DMS79 (cell line): ENCODE results near the gene SMG6.

Experiments
- DNase-seq: peaks from one replicate; lab custom pipeline; 2025; lab: John Stamatoyannopoulos, UW

The SMG6 gene

GRCh38 chr17:2076087-2076984, 227.2 kb downstream of the SMG6 start:
- DNase-seq, result peak; percentile 66

DNA sequence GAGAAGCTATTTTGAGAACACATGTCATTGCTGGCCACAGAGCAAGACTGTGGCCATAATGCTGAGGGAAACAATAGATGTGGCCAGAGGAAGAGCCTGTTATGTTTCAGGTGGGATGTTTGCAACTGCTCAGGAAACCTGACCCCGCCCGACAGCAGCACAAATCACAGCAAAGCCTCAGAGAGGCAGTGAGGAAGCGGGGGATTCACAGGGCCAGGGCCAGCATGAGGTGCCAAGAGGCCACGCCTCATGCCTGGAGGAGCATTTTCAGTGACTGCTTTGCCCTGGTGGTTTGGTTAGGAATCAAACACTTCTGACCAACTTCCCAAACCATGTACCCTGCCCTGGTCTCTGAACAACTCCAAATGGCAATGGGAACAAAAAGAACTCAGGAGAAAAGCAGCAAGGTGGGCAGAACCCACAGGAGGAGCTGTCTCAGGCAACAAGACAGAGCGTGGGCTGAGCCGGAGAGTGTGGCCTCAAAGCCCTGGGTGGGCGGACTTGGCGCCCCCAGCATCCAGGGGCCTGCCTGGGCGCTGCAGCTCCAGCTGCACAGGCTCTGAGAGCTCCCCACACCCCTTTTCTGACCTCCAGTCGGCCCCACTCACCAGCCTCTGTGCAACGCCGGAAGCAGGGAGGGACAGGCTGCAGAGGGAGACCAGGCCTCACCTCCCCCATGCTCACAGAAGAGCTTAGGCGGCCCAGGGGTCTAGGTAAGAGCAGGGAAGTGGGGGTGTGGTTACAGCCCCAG, 228.1 kb downstream of the SMG6 start:
- no peak for DNase-seq

DNA sequence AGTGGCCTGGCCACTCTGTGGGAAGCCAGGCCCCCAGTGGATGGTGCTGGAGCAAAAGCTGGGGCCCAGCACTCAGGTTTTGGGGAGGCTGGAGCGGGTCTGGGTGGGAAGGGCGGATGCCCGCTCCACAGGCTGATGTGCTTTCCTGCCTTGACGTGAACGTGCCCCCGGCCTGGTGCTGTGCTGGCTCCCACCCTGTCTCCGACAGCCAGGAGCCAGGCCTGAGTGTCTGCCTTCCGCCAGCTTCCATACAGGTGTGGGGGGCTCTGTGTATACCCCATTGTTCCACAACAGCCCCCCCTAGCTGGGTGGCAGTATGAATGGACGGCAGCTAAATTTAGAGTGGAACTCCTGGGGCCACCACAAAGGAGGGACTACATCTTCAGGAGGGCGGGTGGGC, 228.7 kb downstream of the SMG6 start:
- DNase-seq, result no peak

- DNase-seq, result no peak
These were observed 231.9 kb downstream of the SMG6 start for GRCh38 chr17:2071455-2072281.

- no peak for DNase-seq
These were observed 232.6 kb downstream of the SMG6 start for GRCh38 chr17:2071024-2071385.

GRCh38 chr17:2070241-2071023, 233.2 kb downstream of the SMG6 start:
- no peak for DNase-seq

GRCh38 chr17:2068519-2069051, 235.0 kb downstream of the SMG6 start:
- DNase-seq, result no peak

GRCh38 chr17:2068031-2068518, 235.5 kb downstream of the SMG6 start:
- DNase-seq, result no peak

GRCh38 chr17:2067608-2068024, 236.0 kb downstream of the SMG6 start:
- no peak for DNase-seq

- DNase-seq, result no peak
These were observed 236.5 kb downstream of the SMG6 start for GRCh38 chr17:2067048-2067561.

GRCh38 chr17:2065949-2066400, 237.6 kb downstream of the SMG6 start:
- no peak for DNase-seq

DNA sequence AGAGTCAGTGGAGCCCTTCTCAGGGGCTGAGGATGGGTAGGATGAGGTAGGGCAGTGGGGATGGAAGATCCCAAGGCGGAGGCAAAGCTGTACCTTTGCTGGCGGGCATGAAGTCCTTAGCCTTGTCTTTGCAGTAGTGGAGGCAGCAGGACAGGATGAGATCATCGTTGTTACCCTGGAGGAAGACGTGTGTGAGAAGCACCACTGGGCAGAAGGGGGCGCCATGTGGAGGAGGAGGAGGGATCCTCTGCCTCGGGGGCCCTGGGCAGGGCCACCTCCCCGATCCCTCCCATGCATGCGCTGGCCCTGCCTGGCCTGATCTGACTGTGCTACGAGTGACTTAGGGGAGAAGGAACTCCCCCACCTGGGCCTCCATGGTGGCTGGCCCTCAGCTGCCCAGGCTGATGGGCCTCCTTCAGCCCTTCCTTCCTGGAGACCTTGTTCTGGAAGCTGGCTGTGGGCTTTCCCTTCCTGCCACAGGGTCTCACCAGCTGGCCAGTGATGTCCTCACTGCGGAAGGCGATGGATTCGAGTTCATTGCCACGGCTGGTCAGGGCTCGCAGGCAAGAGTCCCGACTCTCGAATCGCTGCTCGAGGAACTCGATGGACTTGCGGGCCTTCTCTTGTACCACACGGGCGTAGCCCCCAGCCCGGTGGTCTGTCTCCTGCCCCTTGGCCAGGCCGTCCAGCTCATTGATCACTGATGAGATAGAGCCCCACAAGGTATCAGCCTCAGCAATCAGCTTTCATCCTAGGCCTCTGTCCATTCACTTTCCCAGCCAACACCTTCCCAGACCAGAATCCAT, 238.4 kb downstream of the SMG6 start:
- no peak for DNase-seq

DNA sequence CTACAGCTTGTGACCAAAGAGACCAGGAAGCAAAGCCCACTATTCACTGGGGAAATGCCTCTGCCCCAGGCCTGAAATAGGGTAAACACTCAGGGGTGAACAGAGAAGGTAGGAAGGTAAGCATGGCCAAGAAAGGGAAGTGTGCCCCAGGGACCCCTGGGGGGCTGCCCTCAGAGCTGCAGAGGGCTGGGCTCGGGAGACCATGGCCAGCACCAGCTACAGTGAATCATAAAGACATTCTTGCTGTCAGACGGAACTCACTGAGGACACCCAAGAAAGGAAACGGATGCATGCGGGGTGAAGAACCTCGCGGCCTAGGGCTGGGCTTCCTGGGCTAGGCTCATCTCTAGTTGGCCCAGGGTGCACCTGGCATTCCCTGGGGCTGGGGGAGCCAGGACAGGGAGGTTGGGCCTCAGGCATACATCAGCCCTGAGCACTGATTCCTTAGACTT, 239.0 kb downstream of the SMG6 start:
- DNase-seq, result no peak

GRCh38 chr17:2064147-2064489, 239.5 kb downstream of the SMG6 start:
- DNase-seq, result no peak

DNA sequence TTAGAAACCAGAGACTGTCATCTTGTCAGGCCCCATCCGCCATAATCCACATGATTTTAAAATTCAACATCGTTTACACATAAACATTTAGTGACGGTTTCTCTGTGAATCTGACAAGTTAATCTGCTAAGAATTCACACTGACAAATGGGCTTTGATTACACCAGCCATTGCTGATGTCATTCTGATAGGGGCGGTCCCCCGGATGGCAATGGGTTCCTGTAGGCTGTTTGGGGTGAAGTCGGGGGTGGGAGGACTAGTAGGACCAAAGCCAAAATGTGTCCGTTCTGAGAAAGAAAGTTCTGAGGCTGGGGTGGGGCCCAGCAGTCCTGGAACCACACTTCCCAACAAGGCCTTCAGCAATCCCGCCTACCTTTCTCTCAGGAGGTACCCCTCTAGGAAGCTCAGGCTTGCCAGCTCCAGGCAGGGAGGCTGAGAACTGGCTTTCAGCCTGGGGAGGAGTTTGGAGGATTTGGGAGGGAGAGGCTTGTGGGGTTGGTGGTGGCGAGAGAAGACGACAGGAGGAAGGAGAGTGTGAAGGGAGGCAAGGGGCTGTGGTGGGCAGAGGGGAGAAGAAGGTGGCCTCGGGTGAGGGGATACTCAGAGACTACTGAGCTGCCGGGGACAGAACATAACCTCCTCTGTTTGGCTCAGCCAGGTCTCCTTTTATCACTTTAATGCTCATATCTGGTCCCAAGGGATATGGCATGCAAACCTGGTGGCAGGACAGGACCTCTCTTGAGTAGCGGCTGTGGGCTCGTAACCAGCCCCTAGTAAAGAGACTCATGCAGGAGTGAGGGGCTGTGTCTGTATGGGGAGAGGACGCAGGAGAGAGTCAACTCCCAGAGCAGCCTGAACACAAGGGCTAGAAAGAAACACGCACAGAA, 240.1 kb downstream of the SMG6 start:
- no peak for DNase-seq

DNA sequence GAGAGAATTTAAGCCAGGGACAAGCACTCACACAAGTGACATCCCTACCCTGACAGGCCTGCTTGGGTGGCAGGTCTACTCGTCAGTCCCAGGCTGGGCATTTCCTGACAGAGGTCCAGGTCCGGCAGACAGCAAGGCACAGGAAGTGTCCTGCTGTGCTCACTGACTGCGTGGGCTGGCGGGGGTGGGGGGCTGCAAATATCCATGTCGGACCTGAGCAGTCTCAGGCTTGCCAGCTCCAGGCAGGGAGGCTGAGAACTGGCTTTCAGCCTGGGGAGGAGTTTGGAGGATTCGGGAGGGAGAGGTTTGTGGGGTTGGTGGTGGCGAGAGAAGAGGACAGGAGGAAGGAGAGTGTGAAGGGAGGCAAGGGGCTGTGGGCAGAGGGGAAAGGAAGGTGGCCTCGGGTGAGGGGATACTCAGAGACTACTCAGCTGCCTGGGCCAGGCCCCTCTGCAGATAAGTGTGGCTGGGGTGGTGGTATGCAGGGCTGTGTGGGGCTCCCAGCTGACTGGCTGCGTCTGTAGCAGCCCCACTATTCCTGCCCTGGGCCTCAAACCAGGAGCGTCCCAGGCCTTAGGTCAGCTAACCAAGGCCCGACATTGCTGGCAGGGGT, 240.9 kb downstream of the SMG6 start:
- DNase-seq, result no peak

DNA sequence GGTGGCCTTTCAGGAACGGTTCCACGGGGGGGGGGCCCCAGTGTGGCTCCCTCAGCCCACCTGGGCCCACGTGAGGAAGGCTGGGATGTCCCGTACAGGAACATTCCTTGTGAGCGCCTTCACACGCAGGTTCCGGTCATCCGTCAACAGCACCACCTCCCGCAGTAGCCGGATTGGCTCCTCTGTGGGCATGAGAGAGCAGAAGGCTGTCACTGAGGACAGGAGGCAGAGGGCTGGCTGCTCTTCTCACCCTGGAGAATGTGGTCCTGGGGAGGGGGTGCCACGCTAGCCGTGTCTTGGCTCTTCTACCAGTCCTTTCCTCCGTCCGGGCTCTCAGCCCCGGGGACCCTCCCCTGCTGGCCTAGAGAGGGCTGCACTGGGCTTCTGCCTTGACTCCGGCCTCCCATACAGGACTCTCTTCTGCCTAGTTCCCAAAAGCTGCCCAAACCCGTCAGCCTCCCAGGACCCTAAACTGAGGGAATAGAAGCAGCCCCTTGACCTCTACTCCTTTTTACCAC, 242.1 kb downstream of the SMG6 start:
- no peak for DNase-seq
